Naive thymus-derived CD4-positive, alpha-beta T cell (primary cell): ENCODE measurements around the gene RARS2. TPM values are rescaled to one million over a fixed set of nuclear protein-coding genes. Genes with fewer than 3 reads are reported as not detected.
A peak's percentile ranks its signal among the peaks of the same experiment; 100 is the strongest.

Experiments used
- ATAC-seq: fragments of 150-1000 bp; cut with Tn5 transposase; 2 replicates; pipeline ENCODE4 v1.10.0; 2021; ENCODE audit warnings: mild to moderate bottlenecking, moderate library complexity
- CTCF ChIA-PET: fragments of 350-600 bp; sonication (Branson Sonifier 250); formaldehyde crosslinking; loops from one replicate; lab custom pipeline; 2021; ENCODE audit warnings: antibody characterized with exemption; lab: Charles Lee
- POLR2A ChIA-PET: fragments of 350-600 bp; sonication (Branson Sonifier 250); formaldehyde crosslinking; loops from one replicate; lab custom pipeline; 2021; ENCODE audit warnings: antibody characterized with exemption, inconsistent platforms; lab: Charles Lee
- DNase-seq, 9 donors: peaks; one replicate each; pipeline versions ENCODE4 v3.0.0 to v3.0.0-alpha.2; 2020 to 2022; ENCODE audit warnings: mixed read lengths in 1 of 9
- H3K27ac ChIP-seq: one replicate; pipeline ENCODE4 v1.7.0; 2013; ENCODE audit warnings: mild to moderate bottlenecking, low read depth, low read length, moderate library complexity
- H3K27me3 ChIP-seq, 2 donors: one replicate each; pipeline ENCODE4 v1.7.0; 2013; ENCODE audit warnings: low read length in 2 of 2, mild to moderate bottlenecking in 2 of 2, moderate library complexity in 2 of 2; ENCODE audit not compliant: control insufficient read depth in 2 of 2, insufficient read depth in 2 of 2
- H3K36me3 ChIP-seq, 3 experiments: 1 replicate in 2 of 3; 2 replicates in 1 of 3; pipeline ENCODE4 v1.7.0; 2013; ENCODE audit warnings: low read length in 3 of 3, mild to moderate bottlenecking in 3 of 3, moderate library complexity in 1 of 3; ENCODE audit not compliant: insufficient read depth in 3 of 3, control insufficient read depth in 2 of 3
- H3K4me1 ChIP-seq, 2 donors: one replicate each; pipeline ENCODE4 v1.7.0; 2013; ENCODE audit warnings: low read length in 2 of 2, mild to moderate bottlenecking in 2 of 2, moderate library complexity in 1 of 2; ENCODE audit not compliant: control insufficient read depth in 2 of 2, insufficient read depth in 2 of 2
- H3K4me3 ChIP-seq: 2 replicates; pipeline ENCODE4 v1.7.0; 2013; ENCODE audit warnings: mild to moderate bottlenecking, low read length
- H3K9me3 ChIP-seq, 3 experiments: 1 replicate in 2 of 3; 2 replicates in 1 of 3; pipeline ENCODE4 v1.7.0; 2013; ENCODE audit warnings: low read length in 3 of 3; ENCODE audit not compliant: control insufficient read depth in 2 of 3
- H3K27ac Mint-ChIP-seq, 9 donors: one replicate each; pipeline ENCODE4 v1.8.0; 2020 to 2022; ENCODE audit warnings: mixed read lengths in 9 of 9, mild to moderate bottlenecking in 8 of 9, moderate library complexity in 5 of 9, inconsistent platforms in 2 of 9
- H3K27me3 Mint-ChIP-seq, 5 donors: one replicate each; pipeline ENCODE4 v1.8.0; 2021 to 2022; ENCODE audit warnings: mixed read lengths in 5 of 5, mild to moderate bottlenecking in 1 of 5
- H3K36me3 Mint-ChIP-seq, 5 donors: one replicate each; pipeline ENCODE4 v1.8.0; 2020 to 2022; ENCODE audit warnings: mixed read lengths in 5 of 5, mild to moderate bottlenecking in 3 of 5, inconsistent platforms in 1 of 5
- H3K4me1 Mint-ChIP-seq, 7 donors: one replicate each; pipeline ENCODE4 v1.8.0; 2020 to 2022; ENCODE audit warnings: mixed read lengths in 7 of 7, mild to moderate bottlenecking in 3 of 7, inconsistent platforms in 1 of 7
- H3K4me3 Mint-ChIP-seq, 10 donors: one replicate each; pipeline ENCODE4 v1.8.0; 2020 to 2022; ENCODE audit warnings: mild to moderate bottlenecking in 10 of 10, mixed read lengths in 10 of 10, moderate library complexity in 6 of 10, inconsistent platforms in 2 of 10
- H3K9me3 Mint-ChIP-seq, 11 donors: one replicate each; pipeline ENCODE4 v1.8.0; 2020 to 2022; ENCODE audit warnings: mixed read lengths in 11 of 11, mild to moderate bottlenecking in 4 of 11, inconsistent platforms in 1 of 11, moderate library complexity in 1 of 11
- intact Hi-C, 2 donors: fragments of 100-400 bp; cut with micrococcal nuclease; formaldehyde crosslinking; loops; one replicate each; pipeline ENCODE4 v1.15.1; 2023
- polyA plus RNA-seq, 2 donors: library from polyadenylated mRNA; unstranded; fragments of 300-500 nt; fragmentation: Illumina TruSeq; gene quantifications; one replicate each; pipeline ENCODE4 v1.2.3, GENCODE V29; 2021
- total RNA-seq, 6 experiments: library from RNA in 5 of 6; stranded (reverse) in 5 of 6; gene quantifications; 1 replicate in 5 of 6; 2 replicates in 1 of 6; pipeline ENCODE4 v1.2.3 and lab custom pipeline; 2021 to 2026

The RARS2 gene
- total and polyA plus RNA-seq, 7 experiments from 2014 or later: 21.0 to 40.0 (median 32.3) TPM

- Mint-ChIP-seq H3K27ac (no peak overlapping the region), H3K36me3 (peaks cover 8 to 73% (median 54%) of the 10 kb centered on the region in 5 donors), H3K9me3 (peaks cover 0 to 19% (median 8%) of the 10 kb centered on the region in 11 donors), H3K27me3 (no peaks in the 10 kb centered on the region), H3K4me1 (peaks cover 0 to 7% (median 2%) of the 10 kb centered on the region in 7 donors), H3K4me3 (no peak overlapping the region)
- Histone ChIP-seq H3K27ac (no peak overlapping the region), H3K4me1 (no peaks in the 10 kb centered on the region), H3K4me3 (no peak overlapping the region), H3K36me3 (peaks cover 9 to 51% (median 15%) of the 10 kb centered on the region in 3 experiments), H3K9me3 (peaks cover 0 to 9% (median 0%) of the 10 kb centered on the region in 3 experiments), H3K27me3 (no peaks in the 10 kb centered on the region)
- CTCF ChIA-PET: no interaction called here
- intact Hi-C loops: no loop called here
- ATAC-seq: no peak
- POLR2A ChIA-PET: interaction anchor here (0.6 kb wide), 1 partner anchor 53 kb away, joined by 4 read pairs; no protein-coding TSS in a partner anchor
- no peak for DNase-seq
Measured at GRCh38 chr6:87543696-87544473, 45.9 kb downstream of the RARS2 start.

- Histone ChIP-seq H3K9me3 (peaks cover 0 to 9% (median 0%) of the 10 kb centered on the region in 3 experiments), H3K36me3 (peaks cover 9 to 51% (median 15%) of the 10 kb centered on the region in 3 experiments), H3K27ac (no peak overlapping the region), H3K4me3 (no peak overlapping the region), H3K4me1 (no peaks in the 10 kb centered on the region), H3K27me3 (no peaks in the 10 kb centered on the region)
- Mint-ChIP-seq H3K4me3 (no peak overlapping the region), H3K27ac (no peak overlapping the region), H3K36me3 (peaks cover 8 to 73% (median 54%) of the 10 kb centered on the region in 5 donors), H3K4me1 (peaks cover 0 to 7% (median 4%) of the 10 kb centered on the region in 7 donors), H3K9me3 (peaks cover 0 to 19% (median 8%) of the 10 kb centered on the region in 11 donors), H3K27me3 (no peaks in the 10 kb centered on the region)
- ATAC-seq: no peak
- intact Hi-C loops: no loop called here
- DNase-seq: no peak
- POLR2A ChIA-PET: no interaction called here
- CTCF ChIA-PET: interaction anchor here (0.7 kb wide), 1 partner anchor 43 kb away, joined by 3 read pairs; no protein-coding TSS in a partner anchor
Measured at GRCh38 chr6:87541744-87542143, 48.0 kb downstream of the RARS2 start.

GRCh38 chr6:87541041-87541440 is 48.7 kb downstream of the RARS2 start:
- Histone ChIP-seq H3K9me3 (peaks cover 0 to 9% (median 0%) of the 10 kb centered on the region in 3 experiments), H3K4me1 (no peaks in the 10 kb centered on the region), H3K27ac (no peak overlapping the region), H3K4me3 (no peak overlapping the region), H3K36me3 (peaks cover 9 to 51% (median 15%) of the 10 kb centered on the region in 3 experiments), H3K27me3 (no peaks in the 10 kb centered on the region)
- Mint-ChIP-seq H3K9me3 (peaks cover 0 to 19% (median 8%) of the 10 kb centered on the region in 11 donors), H3K27me3 (no peaks in the 10 kb centered on the region), H3K36me3 (peaks cover 6 to 69% (median 52%) of the 10 kb centered on the region in 5 donors), H3K4me1 (peaks cover 0 to 7% (median 4%) of the 10 kb centered on the region in 7 donors), H3K27ac (no peak overlapping the region), H3K4me3 (no peak overlapping the region)
- intact Hi-C loops: no loop called here
- ChIA-PET POLR2A (no interaction called here), CTCF (interaction anchor here (0.7 kb wide), 1 partner anchor 44 kb away, joined by 3 read pairs; no protein-coding TSS in a partner anchor)
- ATAC-seq: no peak
- no peak for DNase-seq

GRCh38 chr6:87540539-87540938 is 49.2 kb downstream of the RARS2 start:
- no peaks in the 10 kb centered on the region for H3K27me3 ChIP-seq
- H3K36me3 ChIP-seq: peaks cover 6 to 51% (median 15%) of the 10 kb centered on the region in 3 experiments
- H3K4me3 Mint-ChIP-seq: no peak overlapping the region
- H3K27ac ChIP-seq: no peak overlapping the region
- H3K4me1 Mint-ChIP-seq: peaks cover 0 to 7% (median 4%) of the 10 kb centered on the region in 7 donors
- ChIA-PET POLR2A (no interaction called here), CTCF (no interaction called here)
- intact Hi-C loops: no loop called here
- H3K9me3 ChIP-seq: peaks cover 0 to 9% (median 0%) of the 10 kb centered on the region in 3 experiments
- DNase-seq (no peak), ATAC-seq (no peak)
- no peak overlapping the region for H3K4me3 ChIP-seq
- no peak overlapping the region for H3K27ac Mint-ChIP-seq
- no peaks in the 10 kb centered on the region for H3K4me1 ChIP-seq
- H3K27me3 Mint-ChIP-seq: no peaks in the 10 kb centered on the region
- peaks cover 4 to 65% (median 50%) of the 10 kb centered on the region in 5 donors for H3K36me3 Mint-ChIP-seq
- H3K9me3 Mint-ChIP-seq: peaks cover 0 to 19% (median 8%) of the 10 kb centered on the region in 11 donors

GRCh38 chr6:87539554-87539953 is 50.2 kb downstream of the RARS2 start:
- peaks cover 0 to 6% (median 4%) of the 10 kb centered on the region in 7 donors for H3K4me1 Mint-ChIP-seq
- no peak overlapping the region for H3K27ac ChIP-seq
- intact Hi-C loops: no loop called here
- ChIA-PET CTCF (no interaction called here), POLR2A (no interaction called here)
- peaks cover 0 to 19% (median 8%) of the 10 kb centered on the region in 11 donors for H3K9me3 Mint-ChIP-seq
- H3K36me3 ChIP-seq: peaks cover 6 to 44% (median 15%) of the 10 kb centered on the region in 3 experiments
- no peak for DNase-seq
- H3K27me3 Mint-ChIP-seq: no peaks in the 10 kb centered on the region
- peaks cover 0 to 9% (median 0%) of the 10 kb centered on the region in 3 experiments for H3K9me3 ChIP-seq
- ATAC-seq: no peak
- peak overlapping the region in 1 of 9 donors; percentile 10 for H3K27ac Mint-ChIP-seq
- H3K4me3 ChIP-seq: no peak overlapping the region
- peaks cover 4 to 57% (median 44%) of the 10 kb centered on the region in 5 donors for H3K36me3 Mint-ChIP-seq
- H3K4me3 Mint-ChIP-seq: no peak overlapping the region
- no peaks in the 10 kb centered on the region for H3K4me1 ChIP-seq
- H3K27me3 ChIP-seq: no peaks in the 10 kb centered on the region

- H3K9me3 Mint-ChIP-seq: peaks cover 0 to 19% (median 8%) of the 10 kb centered on the region in 11 donors
- intact Hi-C loops: no loop called here
- Histone ChIP-seq H3K4me3 (no peak overlapping the region), H3K36me3 (peaks cover 0 to 39% (median 15%) of the 10 kb centered on the region in 3 experiments), H3K9me3 (peaks cover 0 to 9% (median 0%) of the 10 kb centered on the region in 3 experiments), H3K4me1 (no peaks in the 10 kb centered on the region), H3K27me3 (no peaks in the 10 kb centered on the region), H3K27ac (no peak overlapping the region)
- POLR2A ChIA-PET: no interaction called here
- H3K27ac Mint-ChIP-seq: no peak overlapping the region
- ATAC-seq (no peak), DNase-seq (no peak)
- no peak overlapping the region for H3K4me3 Mint-ChIP-seq
- H3K36me3 Mint-ChIP-seq: peaks cover 4 to 54% (median 40%) of the 10 kb centered on the region in 5 donors
- CTCF ChIA-PET: no interaction called here
- H3K4me1 Mint-ChIP-seq: peaks cover 0 to 10% (median 7%) of the 10 kb centered on the region in 7 donors
- no peaks in the 10 kb centered on the region for H3K27me3 Mint-ChIP-seq
Measured at GRCh38 chr6:87538510-87539260, 51.1 kb downstream of the RARS2 start.
